Transverse colon (tissue), 3 donors: ENCODE data around the gene RABEP1.

Experiments
- CTCF ChIP-seq, 5 experiments: fragments of 200-600 bp in 3 of 5; fragments of 450-650 bp in 2 of 5; sonication (generic) in 3 of 5; IDR thresholded peaks; 1 replicate in 2 of 5; 2 replicates in 3 of 5; pipeline ENCODE4 v1.5.1; 2016 to 2017; ENCODE audit warnings: antibody characterized with exemption in 5 of 5, inconsistent platforms in 3 of 5, mild to moderate bottlenecking in 2 of 5, moderate library complexity in 1 of 5
- EP300 ChIP-seq: sonication (generic); formaldehyde crosslinking; IDR thresholded peaks from one replicate; pipeline ENCODE4 v1.6.1; 2017; ENCODE audit warnings: antibody characterized with exemption, low read depth
- POLR2A ChIP-seq: fragments of 450-650 bp; IDR thresholded peaks from one replicate; pipeline ENCODE4 v1.6.1; 2016; ENCODE audit warnings: antibody characterized with exemption, mild to moderate bottlenecking, moderate library complexity

DNA sequence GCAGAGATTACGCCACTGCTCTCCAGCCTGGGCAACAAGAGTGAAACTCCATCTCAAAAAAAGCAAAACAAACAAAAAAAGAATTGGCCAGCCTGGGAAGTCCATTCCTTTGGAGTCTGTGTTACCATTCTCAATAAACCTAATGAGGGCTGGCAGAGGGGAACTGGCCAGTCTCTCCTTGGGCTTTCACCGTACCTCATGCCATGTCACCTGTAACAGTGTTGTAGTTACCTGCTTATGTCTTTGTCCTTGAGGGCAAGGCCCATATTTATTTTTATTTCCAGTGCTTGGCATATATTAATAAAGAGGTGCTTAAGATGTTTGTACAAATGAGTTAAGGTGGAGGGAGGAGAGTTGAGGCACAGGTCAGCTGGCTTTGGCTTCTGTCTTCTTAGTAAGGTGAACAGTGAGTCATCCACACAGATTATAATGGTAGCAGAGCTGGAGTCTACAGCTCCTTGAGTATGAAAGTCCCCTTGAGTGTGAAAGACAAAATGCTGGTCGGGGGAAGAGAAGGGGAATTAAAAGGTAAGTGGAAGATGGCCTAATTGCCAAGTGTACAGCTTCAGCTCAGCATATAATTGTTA lies 148.4 kb downstream of the RABEP1 start:
- TF ChIP-seq CTCF (IDR thresholded peaks at IDR 0.05) (no peak), EP300 (no peak), POLR2A (no peak)
